Measurements from ENCODE around the gene FBXW7.
A peak's percentile ranks its signal among the peaks of the same experiment; 100 is the strongest.

FBXW7 gene

GRCh38 chr4:152394791-152395190 lies 141.1 kb downstream of the FBXW7 start:
- Histone ChIP-seq H3K4me3 (no peak overlapping the region), H3K27ac (no peak overlapping the region)

DNA sequence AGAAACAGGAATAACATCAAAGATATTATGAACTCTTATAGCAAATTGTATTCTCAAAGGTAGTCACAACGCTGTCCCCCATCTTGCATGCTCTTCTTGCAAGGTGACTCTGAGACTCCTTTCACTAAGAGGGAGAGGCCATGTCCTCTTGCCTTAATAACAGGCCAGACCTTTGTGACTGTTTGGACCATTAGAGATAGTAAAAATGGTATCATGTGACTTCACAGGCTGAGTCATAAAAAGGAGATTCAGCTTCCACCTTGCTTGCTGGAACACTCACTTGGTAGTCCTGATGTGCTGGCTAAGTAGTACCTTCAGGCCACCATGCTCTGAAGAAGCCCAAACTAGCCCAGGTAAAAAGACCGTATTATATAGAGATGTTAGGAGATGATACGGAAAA lies 143.8 kb downstream of the FBXW7 start:
- Histone ChIP-seq H3K4me3 (no peak overlapping the region), H3K27ac (no peak overlapping the region)

DNA sequence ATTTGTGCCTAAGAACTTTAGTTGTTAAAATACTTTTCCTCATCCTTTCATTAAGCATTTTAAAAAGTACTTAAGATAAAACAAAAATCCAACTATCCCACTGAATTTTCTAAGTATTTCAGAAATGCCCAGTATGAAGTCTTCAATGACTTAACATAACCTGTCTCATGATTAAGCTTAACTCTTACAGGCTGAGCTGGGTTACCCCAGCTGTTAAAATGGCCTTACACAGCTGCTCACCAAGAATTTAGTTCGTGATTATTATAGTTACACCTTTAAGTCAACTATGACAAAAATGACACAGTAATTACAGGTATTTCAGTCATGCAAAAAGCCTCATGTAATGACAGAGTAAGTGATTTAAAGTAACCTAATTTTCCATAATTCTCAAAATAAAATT lies 145.7 kb downstream of the FBXW7 start:
- Histone ChIP-seq H3K27ac (no peak overlapping the region), H3K4me3 (no peak overlapping the region)

- Histone ChIP-seq H3K27ac (no peak overlapping the region), H3K4me3 (no peak overlapping the region)
Observed at GRCh38 chr4:152389359-152389758, 146.5 kb downstream of the FBXW7 start.

GRCh38 chr4:152385551-152385950 lies 150.3 kb downstream of the FBXW7 start:
- Histone ChIP-seq H3K4me3 (no peak overlapping the region), H3K27ac (no peak overlapping the region)

DNA sequence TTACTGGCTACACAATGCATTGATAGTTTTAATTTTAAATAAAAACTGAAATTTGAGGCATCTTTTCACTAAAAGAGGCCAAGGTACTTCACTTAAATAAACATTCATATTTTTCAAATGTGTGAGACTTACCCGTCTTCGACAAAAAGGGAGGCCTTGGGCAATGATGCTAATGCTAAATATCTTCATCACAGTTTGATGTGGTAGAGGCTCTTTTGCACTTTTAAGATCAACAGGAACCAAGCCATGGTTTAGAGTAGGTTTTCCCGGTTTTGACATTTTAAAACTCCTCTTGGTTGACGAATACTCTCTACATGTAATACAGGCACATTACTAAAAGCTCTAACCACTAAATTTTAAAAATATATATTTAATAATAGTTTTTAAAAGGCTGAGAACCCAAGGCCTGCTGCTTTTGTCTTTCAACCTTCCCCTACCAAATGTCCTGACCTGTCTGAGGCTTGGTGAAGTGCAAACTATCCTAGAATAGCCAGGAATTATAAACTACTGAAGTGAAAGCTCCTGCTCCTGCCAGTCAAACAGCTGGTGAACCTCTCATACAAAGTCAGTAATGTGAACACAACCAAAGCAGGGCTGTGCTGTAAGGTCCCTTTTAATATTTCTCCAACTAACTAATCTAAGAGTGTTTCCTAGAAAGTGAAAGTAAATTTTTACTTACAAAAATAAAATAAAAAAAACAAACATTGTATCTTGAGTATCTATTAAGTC lies 153.7 kb downstream of the FBXW7 start:
- Histone ChIP-seq H3K27ac (peak overlapping the region in 18 of 21 experiments; percentile 0 to 75 (median 51)), H3K4me3 (peak overlapping the region in 1 of 7 experiments; percentile 12)

- peak overlapping the region in 1 of 7 experiments; percentile 12 for H3K4me3 ChIP-seq
- H3K27ac ChIP-seq = peak overlapping the region in 13 of 21 experiments; percentile 20 to 75 (median 59)
Observed at GRCh38 chr4:152380919-152381318, 155.0 kb downstream of the FBXW7 start.

DNA sequence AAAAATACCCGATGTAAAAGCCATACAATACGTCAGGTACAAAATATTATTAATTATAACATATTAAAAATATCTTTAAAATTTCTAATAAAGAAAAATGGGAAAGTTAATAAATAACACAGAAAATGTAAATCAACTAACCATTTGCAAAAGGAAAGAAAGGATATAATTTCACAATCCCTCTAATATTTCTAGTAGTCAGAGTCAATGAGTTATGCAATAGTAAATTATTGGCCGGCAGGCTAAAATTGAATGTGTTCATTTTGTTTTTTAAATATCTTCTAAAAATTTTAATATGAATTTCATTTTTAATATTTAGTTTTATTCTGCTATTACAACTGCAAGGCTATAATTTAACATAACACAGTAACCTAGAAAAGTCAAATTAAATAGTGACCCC lies 155.7 kb downstream of the FBXW7 start:
- Histone ChIP-seq H3K4me3 (peak overlapping the region in 1 of 7 experiments; percentile 13), H3K27ac (peak overlapping the region in 8 of 21 experiments; percentile 20 to 75 (median 64))

- H3K27ac ChIP-seq = no peak overlapping the region
- no peak overlapping the region for H3K4me3 ChIP-seq
Observed at GRCh38 chr4:152374606-152375285, 161.1 kb downstream of the FBXW7 start.

GRCh38 chr4:152374153-152374552 lies 161.7 kb downstream of the FBXW7 start:
- peak overlapping the region in 1 of 21 experiments; percentile 41 for H3K27ac ChIP-seq

GRCh38 chr4:152372444-152372843 lies 163.4 kb downstream of the FBXW7 start:
- Histone ChIP-seq H3K4me3 (no peak overlapping the region), H3K27ac (no peak overlapping the region)

More at GRCh38 chr4:152374153-152374552, 161.7 kb downstream of the FBXW7 start:
- no peak overlapping the region for H3K4me3 ChIP-seq

DNA sequence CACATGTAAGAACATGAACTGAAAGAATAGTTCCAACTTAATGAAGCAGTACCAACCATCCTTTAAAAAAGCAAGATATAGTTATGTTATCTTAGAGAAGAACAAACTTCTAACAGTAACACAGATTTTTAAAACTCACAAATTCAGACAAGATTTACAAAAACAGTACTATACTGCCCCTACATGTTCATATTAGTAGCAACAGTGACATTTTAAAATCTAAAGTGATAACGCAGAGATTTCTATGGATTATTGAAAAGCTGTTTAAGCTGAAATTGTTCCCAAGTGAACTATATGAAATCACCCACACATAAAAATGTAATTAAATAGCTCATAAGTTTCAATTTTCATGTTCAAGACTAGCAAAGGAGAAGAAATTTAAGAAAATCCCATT lies 166.0 kb downstream of the FBXW7 start:
- no peak overlapping the region for H3K4me3 ChIP-seq
- H3K27ac ChIP-seq = peak overlapping the region in 1 of 21 experiments; percentile 29

DNA sequence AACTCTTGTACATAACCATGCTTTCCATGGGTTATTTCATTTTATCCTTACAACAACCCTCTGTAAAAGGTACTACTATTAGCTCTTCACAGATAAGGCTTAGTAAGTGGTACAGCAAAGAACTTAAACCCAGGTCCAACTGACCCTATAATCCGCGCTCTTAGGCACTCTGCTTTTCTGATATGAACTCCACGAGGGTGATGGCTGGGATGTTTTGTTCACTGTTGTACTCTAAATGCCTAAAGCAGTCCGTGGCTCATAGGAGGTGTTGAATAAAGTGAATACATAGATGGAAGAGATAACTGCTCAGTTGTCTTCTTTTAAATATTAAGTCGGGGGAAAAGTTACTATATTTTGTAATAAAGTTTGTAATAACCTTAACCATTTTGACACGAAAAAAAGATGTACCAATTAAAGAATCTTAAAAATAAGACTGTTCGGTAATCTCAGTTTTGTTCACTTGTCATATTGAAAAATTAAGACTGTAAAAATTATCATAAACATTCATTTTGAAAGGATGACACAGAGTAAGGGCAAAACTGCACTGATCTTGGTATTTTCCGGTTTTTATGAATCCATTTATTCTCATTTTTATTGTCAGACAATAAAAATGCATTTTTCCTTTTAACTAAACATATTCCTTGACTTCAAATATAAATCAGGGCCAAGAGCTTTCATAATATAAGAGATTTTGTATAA lies 166.5 kb downstream of the FBXW7 start:
- Histone ChIP-seq H3K27ac (peak overlapping the region in 2 of 21 experiments; percentile 21 to 29), H3K4me3 (no peak overlapping the region)

GRCh38 chr4:152368001-152368400 lies 167.9 kb downstream of the FBXW7 start:
- H3K4me3 ChIP-seq = no peak overlapping the region
- H3K27ac ChIP-seq = no peak overlapping the region

- H3K4me3 ChIP-seq = no peak overlapping the region
Observed at GRCh38 chr4:152364883-152365282, 171.0 kb downstream of the FBXW7 start.

GRCh38 chr4:152364383-152364782 lies 171.5 kb downstream of the FBXW7 start:
- Histone ChIP-seq H3K4me3 (no peak overlapping the region), H3K27ac (peak overlapping the region in 1 of 21 experiments; percentile 18)

More at GRCh38 chr4:152364883-152365282, 171.0 kb downstream of the FBXW7 start:
- H3K27ac ChIP-seq = no peak overlapping the region

GRCh38 chr4:152363904-152364303 lies 172.0 kb downstream of the FBXW7 start:
- peak overlapping the region in 1 of 21 experiments; percentile 18 for H3K27ac ChIP-seq
- no peak overlapping the region for H3K4me3 ChIP-seq

- no peak overlapping the region for H3K4me3 ChIP-seq
- no peak overlapping the region for H3K27ac ChIP-seq
Observed at GRCh38 chr4:152363086-152363485, 172.8 kb downstream of the FBXW7 start.

GRCh38 chr4:152360045-152360410 lies 175.9 kb downstream of the FBXW7 start:
- H3K27ac ChIP-seq = no peak overlapping the region
- no peak overlapping the region for H3K4me3 ChIP-seq

GRCh38 chr4:152359208-152360044 lies 176.5 kb downstream of the FBXW7 start:
- H3K4me3 ChIP-seq = no peak overlapping the region
- H3K27ac ChIP-seq = no peak overlapping the region

All from skin epidermis (tissue), 12 donors.